Ascending aorta (tissue), 2 donors: Measurements from ENCODE around the gene PPARGC1A. TPM values are rescaled to one million over a fixed set of nuclear protein-coding genes. Genes with fewer than 3 reads are reported as not detected.

Experiments used
- DNase-seq, 2 donors: peaks; one replicate each; pipeline ENCODE4 v3.0.0-alpha.2; 2019; ENCODE audit warnings: low spot score in 2 of 2
- H3K27ac ChIP-seq, 2 donors: fragments of 200-600 bp; sonication (generic); one replicate each; pipeline ENCODE4 v1.5.1; 2016 to 2017; ENCODE audit warnings: mild to moderate bottlenecking in 1 of 2
- H3K27me3 ChIP-seq: fragments of 200-600 bp; sonication (generic); one replicate; pipeline ENCODE4 v1.5.1; 2017
- H3K36me3 ChIP-seq, 2 donors: fragments of 200-600 bp; sonication (generic); one replicate each; pipeline ENCODE4 v1.5.1; 2016
- H3K4me1 ChIP-seq, 2 donors: fragments of 200-600 bp; sonication (generic); one replicate each; pipeline ENCODE4 v1.5.1; 2016 to 2017; ENCODE audit warnings: mild to moderate bottlenecking in 1 of 2
- H3K4me3 ChIP-seq, 2 donors: fragments of 200-600 bp; sonication (generic); one replicate each; pipeline ENCODE4 v1.5.1; 2016 to 2017; ENCODE audit warnings: mild to moderate bottlenecking in 1 of 2
- H3K9me3 ChIP-seq, 2 donors: fragments of 200-600 bp; sonication (generic); one replicate each; pipeline ENCODE4 v1.5.1; 2016
- intact Hi-C: fragments of 100-400 bp; cut with DNase I; formaldehyde crosslinking; loops from one replicate; pipeline ENCODE4 v1.15.1; 2023
- total RNA-seq: library from RNA; depleted of rRNA; stranded (reverse); fragments of >200 nt; gene quantifications from one replicate; pipeline ENCODE4 v1.1.0, GENCODE V29; 2016
- TF ChIP-seq, protein P1 (sequence below), 3 experiments: fragments of 200-600 bp in 2 of 3; fragments of 450-650 bp in 1 of 3; sonication (generic) in 2 of 3; IDR thresholded peaks; one replicate each; pipeline ENCODE4 v1.5.1; 2016 to 2019; ENCODE audit warnings: antibody characterized with exemption in 3 of 3, mild to moderate bottlenecking in 1 of 3, moderate library complexity in 1 of 3

Gene PPARGC1A
- total RNA-seq, 1 donor from 2014 or later = 1.7 TPM

DNA sequence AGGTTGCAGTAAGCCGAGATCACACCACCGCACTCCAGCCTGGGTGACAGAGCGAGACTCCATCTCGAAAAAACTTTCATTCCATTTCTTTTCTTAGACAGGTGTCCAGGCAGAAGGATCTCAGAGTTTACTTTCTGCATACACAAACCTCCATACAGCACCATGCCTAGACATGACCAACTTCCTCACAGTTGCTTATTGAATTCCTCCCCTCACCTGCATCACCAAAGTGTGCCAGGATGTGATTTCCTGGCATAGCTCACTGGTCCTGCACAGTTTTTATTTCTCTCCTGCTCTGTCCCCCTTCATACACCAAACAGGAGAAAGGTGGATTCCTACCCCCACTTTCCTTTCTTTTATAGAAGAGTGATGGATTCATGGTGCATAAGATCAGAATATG is 34.7 kb upstream of the PPARGC1A start:
- no peaks in the 10 kb centered on the region for H3K4me1 ChIP-seq
- H3K4me3 ChIP-seq = no peak overlapping the region
- no peaks in the 10 kb centered on the region for H3K36me3 ChIP-seq
- H3K27me3 ChIP-seq = no peaks in the 10 kb centered on the region
- no peak overlapping the region for H3K27ac ChIP-seq
- TF ChIP-seq, protein P1, sequence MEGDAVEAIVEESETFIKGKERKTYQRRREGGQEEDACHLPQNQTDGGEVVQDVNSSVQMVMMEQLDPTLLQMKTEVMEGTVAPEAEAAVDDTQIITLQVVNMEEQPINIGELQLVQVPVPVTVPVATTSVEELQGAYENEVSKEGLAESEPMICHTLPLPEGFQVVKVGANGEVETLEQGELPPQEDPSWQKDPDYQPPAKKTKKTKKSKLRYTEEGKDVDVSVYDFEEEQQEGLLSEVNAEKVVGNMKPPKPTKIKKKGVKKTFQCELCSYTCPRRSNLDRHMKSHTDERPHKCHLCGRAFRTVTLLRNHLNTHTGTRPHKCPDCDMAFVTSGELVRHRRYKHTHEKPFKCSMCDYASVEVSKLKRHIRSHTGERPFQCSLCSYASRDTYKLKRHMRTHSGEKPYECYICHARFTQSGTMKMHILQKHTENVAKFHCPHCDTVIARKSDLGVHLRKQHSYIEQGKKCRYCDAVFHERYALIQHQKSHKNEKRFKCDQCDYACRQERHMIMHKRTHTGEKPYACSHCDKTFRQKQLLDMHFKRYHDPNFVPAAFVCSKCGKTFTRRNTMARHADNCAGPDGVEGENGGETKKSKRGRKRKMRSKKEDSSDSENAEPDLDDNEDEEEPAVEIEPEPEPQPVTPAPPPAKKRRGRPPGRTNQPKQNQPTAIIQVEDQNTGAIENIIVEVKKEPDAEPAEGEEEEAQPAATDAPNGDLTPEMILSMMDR (IDR thresholded peaks at IDR 0.05) = no peak
- DNase-seq = no peak
- H3K9me3 ChIP-seq = no peaks in the 10 kb centered on the region
- intact Hi-C loops = no loop called here

DNA sequence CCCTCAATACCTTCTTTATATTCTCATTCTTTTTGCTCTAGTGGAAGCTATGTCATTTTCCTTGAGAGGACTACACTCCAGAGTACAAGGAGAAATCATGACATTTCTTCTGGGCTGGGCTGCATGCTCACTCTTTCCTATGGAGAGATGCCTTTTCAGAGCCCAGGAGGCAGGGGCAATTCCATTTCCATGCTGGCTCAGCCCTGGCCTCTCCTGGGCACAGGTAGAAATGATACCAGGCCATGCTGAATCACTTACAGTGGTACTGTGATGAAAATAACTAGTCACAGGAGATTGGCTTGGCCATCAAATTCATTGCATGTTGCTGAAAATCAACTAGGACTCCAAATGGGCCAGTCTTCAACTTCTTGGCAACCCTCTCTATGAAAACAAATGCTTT is 34.0 kb upstream of the PPARGC1A start:
- H3K4me3 ChIP-seq = no peak overlapping the region
- H3K4me1 ChIP-seq = no peaks in the 10 kb centered on the region
- no peaks in the 10 kb centered on the region for H3K9me3 ChIP-seq
- H3K36me3 ChIP-seq = no peaks in the 10 kb centered on the region
- intact Hi-C loops = no loop called here
- no peak overlapping the region for H3K27ac ChIP-seq
- TF ChIP-seq, protein P1 (IDR thresholded peaks at IDR 0.05) = no peak
- DNase-seq = no peak
- H3K27me3 ChIP-seq = no peaks in the 10 kb centered on the region

DNA sequence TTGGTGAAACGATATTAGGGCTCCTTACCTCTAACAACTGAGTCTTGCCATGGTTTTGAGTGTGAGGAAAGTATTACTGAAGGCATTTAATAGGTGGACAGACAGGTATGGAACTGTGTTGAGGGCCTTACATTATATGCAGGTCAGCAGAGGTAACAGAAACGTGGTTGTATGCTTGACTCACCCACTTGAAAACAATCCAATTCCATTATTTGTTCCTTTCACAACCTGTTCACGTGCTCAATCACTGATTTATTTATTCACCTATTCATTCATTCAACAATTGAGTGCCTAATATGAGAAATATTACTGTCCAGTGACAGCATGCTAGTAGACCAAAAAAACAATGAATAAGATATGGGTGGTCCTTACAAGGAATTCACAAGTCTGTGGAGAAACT is 33.3 kb upstream of the PPARGC1A start:
- no peak for DNase-seq
- H3K9me3 ChIP-seq = no peaks in the 10 kb centered on the region
- no peaks in the 10 kb centered on the region for H3K27me3 ChIP-seq
- TF ChIP-seq, protein P1 (IDR thresholded peaks at IDR 0.05) = no peak
- no peak overlapping the region for H3K4me3 ChIP-seq
- no peak overlapping the region for H3K27ac ChIP-seq
- no peaks in the 10 kb centered on the region for H3K4me1 ChIP-seq
- intact Hi-C loops = no loop called here
- no peaks in the 10 kb centered on the region for H3K36me3 ChIP-seq

DNA sequence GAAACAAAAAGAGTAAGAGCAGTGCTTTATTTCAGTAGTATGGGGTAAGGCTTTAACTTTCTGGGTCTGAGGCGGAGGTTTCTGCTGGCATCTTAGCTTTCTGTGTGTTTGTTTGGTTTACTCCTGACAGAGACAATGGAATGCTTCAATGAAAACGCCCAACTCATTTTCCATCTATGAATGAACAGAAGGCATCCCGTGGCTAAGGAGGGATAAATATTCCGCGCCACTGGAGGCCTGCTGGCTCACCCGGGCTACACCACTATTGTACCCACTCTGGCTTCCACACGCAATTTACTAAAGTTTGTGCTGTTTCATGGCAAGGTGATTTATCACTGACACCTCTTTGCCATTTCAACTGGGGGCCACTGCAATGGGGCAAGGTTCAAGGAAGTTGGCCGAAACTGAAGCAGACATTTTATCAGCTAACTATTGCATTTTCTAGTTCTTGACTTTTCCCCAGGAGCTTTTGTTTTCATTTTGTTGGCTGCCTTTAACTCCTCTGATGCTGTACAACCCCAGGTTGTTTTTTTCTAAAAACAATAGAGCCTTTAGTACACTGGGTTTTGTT is 32.8 kb upstream of the PPARGC1A start:
- no peaks in the 10 kb centered on the region for H3K4me1 ChIP-seq

DNA sequence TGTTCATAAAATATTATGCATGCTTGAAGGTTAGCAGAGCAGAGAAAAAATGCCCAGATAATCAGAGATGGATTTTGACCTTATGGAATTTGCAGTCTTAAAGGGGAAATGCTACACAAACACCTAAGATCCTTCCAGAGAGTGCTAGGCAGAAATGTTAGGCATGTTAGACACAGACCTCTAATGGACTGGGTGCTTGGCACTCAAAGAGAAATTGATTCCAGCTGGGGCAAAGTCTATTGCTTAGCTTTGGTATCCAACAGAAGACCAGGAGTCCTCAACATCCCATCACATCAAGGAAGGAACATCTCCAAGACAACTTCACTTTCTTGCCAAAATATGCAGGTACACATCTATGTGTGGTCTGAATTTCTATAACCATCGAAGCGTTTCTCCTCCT is 32.2 kb upstream of the PPARGC1A start:
- Histone ChIP-seq H3K27ac (no peak overlapping the region), H3K4me3 (no peak overlapping the region), H3K27me3 (no peaks in the 10 kb centered on the region), H3K4me1 (no peaks in the 10 kb centered on the region), H3K36me3 (no peaks in the 10 kb centered on the region), H3K9me3 (no peaks in the 10 kb centered on the region)
- DNase-seq = no peak
- TF ChIP-seq, protein P1 (IDR thresholded peaks at IDR 0.05) = no peak
- intact Hi-C loops = no loop called here

More for the DNA sequence above, 32.8 kb upstream of the PPARGC1A start:
- Histone ChIP-seq H3K27ac (no peak overlapping the region), H3K9me3 (no peaks in the 10 kb centered on the region), H3K4me3 (no peak overlapping the region), H3K36me3 (no peaks in the 10 kb centered on the region), H3K27me3 (no peaks in the 10 kb centered on the region)
- intact Hi-C loops = no loop called here
- TF ChIP-seq, protein P1 (IDR thresholded peaks at IDR 0.05) = no peak
- no peak for DNase-seq

DNA sequence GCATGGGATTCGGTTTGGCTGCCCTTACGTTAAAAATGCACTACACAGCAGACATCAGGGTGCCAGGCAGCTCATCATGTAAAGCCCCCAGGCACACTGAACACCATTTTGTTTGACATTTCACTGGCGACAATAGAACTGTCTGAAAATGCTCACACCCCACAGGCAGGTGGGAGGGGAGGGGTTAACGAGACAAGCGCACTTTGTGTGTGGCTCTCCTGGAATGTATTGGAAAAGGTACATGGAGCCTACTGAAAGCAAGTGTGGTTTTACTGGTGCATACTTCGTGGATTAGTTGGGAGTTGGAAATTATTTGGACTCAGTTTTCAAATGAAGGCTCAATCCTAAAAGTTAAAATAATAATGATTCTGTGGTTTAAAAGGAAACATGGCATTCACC is 31.6 kb upstream of the PPARGC1A start:
- H3K27ac ChIP-seq = no peak overlapping the region
- no peaks in the 10 kb centered on the region for H3K36me3 ChIP-seq
- H3K9me3 ChIP-seq = no peaks in the 10 kb centered on the region
- intact Hi-C loops = no loop called here
- no peak for DNase-seq
- no peaks in the 10 kb centered on the region for H3K27me3 ChIP-seq
- no peaks in the 10 kb centered on the region for H3K4me1 ChIP-seq
- H3K4me3 ChIP-seq = no peak overlapping the region
- TF ChIP-seq, protein P1 (IDR thresholded peaks at IDR 0.05) = no peak
